HEK293 (cell line): Measurements from ENCODE around the gene EVL.

Experiments used
- CTCF ChIA-PET: fragments of 350-600 bp; formaldehyde crosslinking; extraction: SDS; loops from one replicate; lab custom pipeline; 2021; ENCODE audit warnings: antibody characterized with exemption; lab: Yijun Ruan, JAX
- POLR2A ChIA-PET: fragments of 300-600 bp; formaldehyde crosslinking; extraction: SDS; loops from one replicate; lab custom pipeline; 2020; ENCODE audit warnings: antibody characterized with exemption, inconsistent platforms; lab: Yijun Ruan, JAX
- H3K27ac ChIP-seq: fragments of 200-500 bp; sonication (Bioruptor generic); 2 replicates; pipeline ENCODE4 v1.5.1; 2014; ENCODE audit warnings: low read depth, low read length, control low read depth, inconsistent platforms; ENCODE audit errors: extremely low read depth
- H3K36me3 ChIP-seq, 2 experiments: fragments of 200-500 bp in 1 of 2; sonication (Bioruptor generic) in 1 of 2; 1 replicate in 1 of 2; 2 replicates in 1 of 2; pipeline ENCODE4 v1.5.1; 2014 to 2017; ENCODE audit warnings: inconsistent platforms in 2 of 2, low read length in 2 of 2; ENCODE audit not compliant: control insufficient read depth in 2 of 2, insufficient read depth in 1 of 2
- H3K4me1 ChIP-seq: fragments of 200-500 bp; sonication (Bioruptor generic); 2 replicates; pipeline ENCODE4 v1.5.1; 2014; ENCODE audit warnings: mild to moderate bottlenecking, low read length, inconsistent platforms; ENCODE audit not compliant: control insufficient read depth, insufficient read depth
- H3K4me3 ChIP-seq: 2 replicates; pipeline ENCODE4 v1.5.1; 2011; ENCODE audit warnings: low read depth, mild to moderate bottlenecking, control low read depth, low read length, moderate library complexity
- H3K9me3 ChIP-seq: fragments of 200-500 bp; sonication (Bioruptor generic); 2 replicates; pipeline ENCODE4 v1.5.1; 2014; ENCODE audit warnings: low read depth, low read length, inconsistent platforms; ENCODE audit not compliant: control insufficient read depth, insufficient read depth
- GLIS2 ChIP-seq: fragments of 450-650 bp; formaldehyde crosslinking; IDR thresholded peaks from 2 replicates; pipeline ENCODE4 v1.5.1; 2016; ENCODE audit warnings: missing biosample characterization, missing genetic modification characterization
- KLF10 ChIP-seq: fragments of 450-650 bp; IDR thresholded peaks from 2 replicates; pipeline ENCODE4 v1.5.1; 2018; ENCODE audit warnings: missing biosample characterization, mild to moderate bottlenecking, missing genetic modification characterization
- MEIS1 ChIP-seq: sonication (generic); formaldehyde crosslinking; IDR thresholded peaks from 2 replicates; pipeline ENCODE4 v1.8.1; 2022; ENCODE audit warnings: missing genetic modification reagents, mild to moderate bottlenecking, borderline replicate concordance
- OSR2 ChIP-seq: fragments of 450-650 bp; formaldehyde crosslinking; IDR thresholded peaks from 2 replicates; pipeline ENCODE4 v1.5.1; 2016; ENCODE audit warnings: missing biosample characterization, missing genetic modification characterization
- TCF7L2 ChIP-seq: IDR thresholded peaks from 2 replicates; pipeline ENCODE4 v1.6.1; 2011; ENCODE audit warnings: low read depth, mild to moderate bottlenecking, inconsistent platforms, low read length, moderate library complexity, borderline replicate concordance
- TRIM28 ChIP-seq: IDR thresholded peaks from 2 replicates; pipeline ENCODE4 v1.6.1; 2011; ENCODE audit warnings: low read length, control low read depth, borderline replicate concordance
- WT1 ChIP-seq: fragments of 450-650 bp; formaldehyde crosslinking; IDR thresholded peaks from 2 replicates; pipeline ENCODE4 v1.5.1; 2016; ENCODE audit warnings: missing biosample characterization, missing genetic modification characterization
- ZBTB8A ChIP-seq: fragments of 450-650 bp; formaldehyde crosslinking; IDR thresholded peaks from 2 replicates; pipeline ENCODE4 v1.5.1; 2016; ENCODE audit warnings: missing biosample characterization, missing genetic modification characterization
- ZFP69B ChIP-seq: fragments of 450-650 bp; formaldehyde crosslinking; IDR thresholded peaks from 2 replicates; pipeline ENCODE4 v1.5.1; 2016; ENCODE audit warnings: missing biosample characterization, missing genetic modification characterization
- ZNF132 ChIP-seq: fragments of 450-650 bp; formaldehyde crosslinking; IDR thresholded peaks from 2 replicates; pipeline ENCODE4 v1.5.1; 2017; ENCODE audit warnings: missing biosample characterization, missing genetic modification characterization, borderline replicate concordance
- ZNF211 ChIP-seq: fragments of 450-650 bp; formaldehyde crosslinking; IDR thresholded peaks from 2 replicates; pipeline ENCODE4 v1.5.1; 2016; ENCODE audit warnings: low read depth, missing biosample characterization, missing genetic modification characterization
- ZNF24 ChIP-seq: fragments of 450-650 bp; formaldehyde crosslinking; IDR thresholded peaks from 2 replicates; pipeline ENCODE4 v1.5.1; 2016; ENCODE audit warnings: missing biosample characterization, missing genetic modification characterization
- ZNF266 ChIP-seq: fragments of 450-650 bp; formaldehyde crosslinking; IDR thresholded peaks from 2 replicates; pipeline ENCODE4 v1.5.1; 2016; ENCODE audit warnings: missing biosample characterization, missing genetic modification characterization, low read depth
- ZNF37A ChIP-seq: fragments of 450-650 bp; IDR thresholded peaks from 2 replicates; pipeline ENCODE4 v1.5.1; 2018; ENCODE audit warnings: missing biosample characterization, missing genetic modification characterization
- ZNF404 ChIP-seq: fragments of 450-650 bp; formaldehyde crosslinking; IDR thresholded peaks from 2 replicates; pipeline ENCODE4 v1.5.1; 2017; ENCODE audit warnings: missing biosample characterization, missing genetic modification characterization
- ZNF514 ChIP-seq: fragments of 450-650 bp; formaldehyde crosslinking; IDR thresholded peaks from 2 replicates; pipeline ENCODE4 v1.5.1; 2016; ENCODE audit warnings: missing biosample characterization, missing genetic modification characterization
- ZNF660 ChIP-seq: fragments of 450-650 bp; IDR thresholded peaks from 2 replicates; pipeline ENCODE4 v1.5.1; 2018; ENCODE audit warnings: missing biosample characterization, mild to moderate bottlenecking, missing genetic modification characterization
- ZNF843 ChIP-seq: fragments of 450-650 bp; formaldehyde crosslinking; IDR thresholded peaks from 2 replicates; pipeline ENCODE4 v1.5.1; 2016; ENCODE audit warnings: missing biosample characterization, missing genetic modification characterization
- ZXDB ChIP-seq: fragments of 450-650 bp; formaldehyde crosslinking; IDR thresholded peaks from 2 replicates; pipeline ENCODE4 v1.5.1; 2016; ENCODE audit warnings: missing biosample characterization, missing genetic modification characterization
- TF ChIP-seq, protein P1 (sequence below): fragments of 450-650 bp; formaldehyde crosslinking; IDR thresholded peaks from 2 replicates; pipeline ENCODE4 v1.5.1; 2016; ENCODE audit warnings: missing biosample characterization, missing genetic modification characterization
- TF ChIP-seq, protein P2 (sequence below): fragments of 450-650 bp; formaldehyde crosslinking; IDR thresholded peaks from 2 replicates; pipeline ENCODE4 v1.5.1; 2016; ENCODE audit warnings: missing biosample characterization, missing genetic modification characterization
- TF ChIP-seq, protein P3 (sequence below): fragments of 450-650 bp; formaldehyde crosslinking; IDR thresholded peaks from 2 replicates; pipeline ENCODE4 v1.5.1; 2016; ENCODE audit warnings: missing biosample characterization, missing genetic modification characterization

EVL gene

DNA sequence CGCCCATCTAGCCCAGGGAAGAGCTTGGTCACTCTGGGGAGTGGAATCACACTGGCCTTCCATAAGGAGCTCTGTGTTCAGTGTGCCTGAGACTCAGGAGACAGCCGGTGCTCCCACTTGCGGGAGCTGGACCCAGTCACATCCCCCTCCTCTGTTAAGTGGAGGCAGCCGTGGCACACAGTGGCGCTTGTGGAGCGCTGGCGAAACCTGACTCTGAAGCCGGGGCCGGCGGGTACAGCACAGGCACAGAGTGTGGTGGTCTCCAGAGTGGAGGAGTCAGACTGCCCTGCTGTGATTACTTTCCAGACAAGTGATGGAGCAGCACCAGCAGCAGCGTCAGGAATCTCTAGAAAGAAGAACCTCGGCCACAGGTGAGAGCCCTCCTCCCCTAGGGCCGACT is 61.2 kb downstream of the EVL start:
- no peaks in the 10 kb centered on the region for H3K4me1 ChIP-seq
- TF ChIP-seq ZNF132 (tag by site-specific recombination) = no peak
- TF ChIP-seq KLF10 (tag by site-specific recombination) = no peak
- TF ChIP-seq, protein P1, sequence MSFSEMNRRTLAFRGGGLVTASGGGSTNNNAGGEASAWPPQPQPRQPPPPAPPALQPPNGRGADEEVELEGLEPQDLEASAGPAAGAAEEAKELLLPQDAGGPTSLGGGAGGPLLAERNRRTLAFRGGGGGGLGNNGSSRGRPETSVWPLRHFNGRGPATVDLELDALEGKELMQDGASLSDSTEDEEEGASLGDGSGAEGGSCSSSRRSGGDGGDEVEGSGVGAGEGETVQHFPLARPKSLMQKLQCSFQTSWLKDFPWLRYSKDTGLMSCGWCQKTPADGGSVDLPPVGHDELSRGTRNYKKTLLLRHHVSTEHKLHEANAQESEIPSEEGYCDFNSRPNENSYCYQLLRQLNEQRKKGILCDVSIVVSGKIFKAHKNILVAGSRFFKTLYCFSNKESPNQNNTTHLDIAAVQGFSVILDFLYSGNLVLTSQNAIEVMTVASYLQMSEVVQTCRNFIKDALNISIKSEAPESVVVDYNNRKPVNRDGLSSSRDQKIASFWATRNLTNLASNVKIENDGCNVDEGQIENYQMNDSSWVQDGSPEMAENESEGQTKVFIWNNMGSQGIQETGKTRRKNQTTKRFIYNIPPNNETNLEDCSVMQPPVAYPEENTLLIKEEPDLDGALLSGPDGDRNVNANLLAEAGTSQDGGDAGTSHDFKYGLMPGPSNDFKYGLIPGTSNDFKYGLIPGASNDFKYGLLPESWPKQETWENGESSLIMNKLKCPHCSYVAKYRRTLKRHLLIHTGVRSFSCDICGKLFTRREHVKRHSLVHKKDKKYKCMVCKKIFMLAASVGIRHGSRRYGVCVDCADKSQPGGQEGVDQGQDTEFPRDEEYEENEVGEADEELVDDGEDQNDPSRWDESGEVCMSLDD = no peak
- TF ChIP-seq, protein P2, sequence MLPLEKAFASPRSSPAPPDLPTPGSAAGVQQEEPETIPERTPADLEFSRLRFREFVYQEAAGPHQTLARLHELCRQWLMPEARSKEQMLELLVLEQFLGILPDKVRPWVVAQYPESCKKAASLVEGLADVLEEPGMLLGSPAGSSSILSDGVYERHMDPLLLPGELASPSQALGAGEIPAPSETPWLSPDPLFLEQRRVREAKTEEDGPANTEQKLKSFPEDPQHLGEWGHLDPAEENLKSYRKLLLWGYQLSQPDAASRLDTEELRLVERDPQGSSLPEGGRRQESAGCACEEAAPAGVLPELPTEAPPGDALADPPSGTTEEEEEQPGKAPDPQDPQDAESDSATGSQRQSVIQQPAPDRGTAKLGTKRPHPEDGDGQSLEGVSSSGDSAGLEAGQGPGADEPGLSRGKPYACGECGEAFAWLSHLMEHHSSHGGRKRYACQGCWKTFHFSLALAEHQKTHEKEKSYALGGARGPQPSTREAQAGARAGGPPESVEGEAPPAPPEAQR (tag by site-specific recombination) = no peak
- TF ChIP-seq ZNF514 (tag by site-specific recombination) = no peak
- TF ChIP-seq ZFP69B = no peak
- no peaks in the 10 kb centered on the region for H3K9me3 ChIP-seq
- no peak overlapping the region for H3K27ac ChIP-seq
- no peak overlapping the region for H3K4me3 ChIP-seq
- POLR2A ChIA-PET = no interaction called here
- CTCF ChIA-PET = interaction anchor here (1.4 kb wide), 1 partner anchor 180 kb away, joined by 4 read pairs; no protein-coding TSS in a partner anchor
- H3K36me3 ChIP-seq = peaks cover 0 to 61% of the 10 kb centered on the region in 2 experiments; a peak in 2 of 3 replicates

DNA sequence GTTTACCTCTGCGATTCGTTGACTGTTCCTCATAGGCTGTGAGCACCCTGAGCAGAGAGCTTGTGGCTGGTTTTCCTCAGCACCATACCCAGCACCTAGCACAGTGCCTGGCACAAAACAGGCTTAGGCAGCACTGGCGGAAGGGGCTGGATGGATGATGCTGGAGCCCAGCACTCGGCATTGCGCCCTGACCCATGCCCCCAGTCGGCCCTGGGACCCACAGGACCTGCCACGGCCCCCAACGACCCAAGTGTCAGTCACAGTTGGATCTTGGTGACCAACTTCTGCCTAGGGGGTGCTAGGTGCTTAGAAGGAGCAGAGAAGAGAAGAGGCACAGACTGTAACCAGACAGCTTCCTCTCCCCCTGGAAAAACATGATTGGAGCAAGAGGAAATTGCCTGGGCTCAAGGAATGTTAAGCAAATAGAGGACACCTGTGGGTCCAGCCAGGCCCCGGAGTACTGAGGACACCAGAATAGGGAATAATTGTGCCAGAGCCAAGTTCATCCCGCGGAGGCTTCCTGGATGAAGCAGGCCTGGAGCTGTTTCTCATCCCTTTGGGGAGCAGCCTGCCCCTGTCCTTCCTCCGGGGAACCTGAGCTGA is 62.7 kb downstream of the EVL start:
- H3K4me3 ChIP-seq = no peak overlapping the region
- ChIA-PET POLR2A (no interaction called here), CTCF (interaction anchor here (0.7 to 1.3 kb wide), 2 partner anchors 65 to 145 kb away, joined by 3 read pairs; no protein-coding TSS in a partner anchor)
- no peak overlapping the region for H3K27ac ChIP-seq
- TF ChIP-seq OSR2 (tag by site-specific recombination) = no peak
- no peak for TF ChIP-seq TCF7L2
- TF ChIP-seq TRIM28 = no peak
- TF ChIP-seq MEIS1 (CRISPR knock-in tag) = no peak
- TF ChIP-seq WT1 (tag by site-specific recombination) = no peak
- no peaks in the 10 kb centered on the region for H3K4me1 ChIP-seq
- peaks cover 0 to 73% of the 10 kb centered on the region in 2 experiments; a peak in 2 of 3 replicates for H3K36me3 ChIP-seq
- no peaks in the 10 kb centered on the region for H3K9me3 ChIP-seq

DNA sequence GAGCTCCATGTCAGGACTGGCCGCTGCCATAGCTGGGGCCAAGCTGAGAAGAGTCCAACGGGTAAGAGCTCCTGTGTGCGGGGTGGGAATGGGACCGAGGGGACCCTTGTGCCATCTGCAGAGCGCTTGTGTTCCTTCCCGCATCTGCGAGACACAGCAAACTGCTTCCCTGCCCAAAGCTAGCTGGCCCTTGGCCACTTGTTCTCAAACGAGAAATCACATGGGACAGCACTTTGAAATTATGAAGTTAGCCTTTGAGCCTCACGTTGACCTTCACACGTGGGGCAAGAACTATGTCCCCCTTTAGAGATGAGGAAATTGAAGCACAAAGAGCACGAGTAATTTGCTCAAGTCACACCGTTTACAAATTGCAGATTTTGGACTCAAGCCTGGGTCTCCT is 63.5 kb downstream of the EVL start:
- CTCF ChIA-PET = interaction anchor here (0.7 to 1.6 kb wide), 4 partner anchors 21 to 146 kb away, joined by 3 to 10 read pairs (median 4); no protein-coding TSS in a partner anchor
- POLR2A ChIA-PET = no interaction called here
- no peaks in the 10 kb centered on the region for H3K4me1 ChIP-seq
- H3K36me3 ChIP-seq = peaks cover 0 to 76% of the 10 kb centered on the region in 2 experiments; a peak in 2 of 3 replicates
- no peak overlapping the region for H3K4me3 ChIP-seq
- H3K27ac ChIP-seq = no peak overlapping the region
- no peaks in the 10 kb centered on the region for H3K9me3 ChIP-seq
- no peak for TF ChIP-seq ZNF404 (tag by site-specific recombination)

DNA sequence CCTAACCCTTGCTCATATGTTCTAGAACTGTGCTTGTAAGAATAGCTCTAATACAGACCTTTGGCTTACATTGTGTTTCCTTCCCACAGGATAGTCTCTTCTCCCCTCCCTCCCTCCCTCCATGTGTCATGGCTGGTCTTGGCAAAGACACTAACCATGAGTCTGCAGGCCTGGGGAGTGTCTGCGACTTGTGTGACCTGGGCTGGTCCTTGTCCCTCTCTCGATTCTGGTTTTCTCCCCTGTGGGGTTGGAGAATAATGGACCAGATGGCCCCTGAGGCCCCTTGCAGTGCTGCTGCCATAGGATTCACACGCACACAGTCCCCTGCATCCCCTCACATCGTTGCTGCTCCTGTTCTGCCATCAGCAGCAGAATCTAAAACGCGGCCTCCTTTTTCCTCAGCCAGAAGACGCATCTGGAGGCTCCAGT is 64.0 kb downstream of the EVL start:
- H3K4me3 ChIP-seq = no peak overlapping the region
- no peak overlapping the region for H3K27ac ChIP-seq
- ChIA-PET CTCF (interaction anchor here (1.6 kb wide), 2 partner anchors 21 to 26 kb away, joined by 5 to 10 read pairs; no protein-coding TSS in a partner anchor), POLR2A (no interaction called here)
- no peaks in the 10 kb centered on the region for H3K4me1 ChIP-seq
- H3K9me3 ChIP-seq = no peaks in the 10 kb centered on the region
- H3K36me3 ChIP-seq = peaks cover 0 to 75% of the 10 kb centered on the region in 2 experiments; a peak in 2 of 3 replicates
- TF ChIP-seq ZXDB (tag by site-specific recombination) (no peak), ZNF843 (tag by site-specific recombination) (no peak), GLIS2 (tag by site-specific recombination) (no peak), ZNF24 (tag by site-specific recombination) (no peak), ZNF660 (no peak), ZBTB8A (tag by site-specific recombination) (no peak), ZNF211 (tag by site-specific recombination) (no peak), ZNF37A (tag by site-specific recombination) (no peak), ZNF266 (no peak)
- TF ChIP-seq, protein P3, sequence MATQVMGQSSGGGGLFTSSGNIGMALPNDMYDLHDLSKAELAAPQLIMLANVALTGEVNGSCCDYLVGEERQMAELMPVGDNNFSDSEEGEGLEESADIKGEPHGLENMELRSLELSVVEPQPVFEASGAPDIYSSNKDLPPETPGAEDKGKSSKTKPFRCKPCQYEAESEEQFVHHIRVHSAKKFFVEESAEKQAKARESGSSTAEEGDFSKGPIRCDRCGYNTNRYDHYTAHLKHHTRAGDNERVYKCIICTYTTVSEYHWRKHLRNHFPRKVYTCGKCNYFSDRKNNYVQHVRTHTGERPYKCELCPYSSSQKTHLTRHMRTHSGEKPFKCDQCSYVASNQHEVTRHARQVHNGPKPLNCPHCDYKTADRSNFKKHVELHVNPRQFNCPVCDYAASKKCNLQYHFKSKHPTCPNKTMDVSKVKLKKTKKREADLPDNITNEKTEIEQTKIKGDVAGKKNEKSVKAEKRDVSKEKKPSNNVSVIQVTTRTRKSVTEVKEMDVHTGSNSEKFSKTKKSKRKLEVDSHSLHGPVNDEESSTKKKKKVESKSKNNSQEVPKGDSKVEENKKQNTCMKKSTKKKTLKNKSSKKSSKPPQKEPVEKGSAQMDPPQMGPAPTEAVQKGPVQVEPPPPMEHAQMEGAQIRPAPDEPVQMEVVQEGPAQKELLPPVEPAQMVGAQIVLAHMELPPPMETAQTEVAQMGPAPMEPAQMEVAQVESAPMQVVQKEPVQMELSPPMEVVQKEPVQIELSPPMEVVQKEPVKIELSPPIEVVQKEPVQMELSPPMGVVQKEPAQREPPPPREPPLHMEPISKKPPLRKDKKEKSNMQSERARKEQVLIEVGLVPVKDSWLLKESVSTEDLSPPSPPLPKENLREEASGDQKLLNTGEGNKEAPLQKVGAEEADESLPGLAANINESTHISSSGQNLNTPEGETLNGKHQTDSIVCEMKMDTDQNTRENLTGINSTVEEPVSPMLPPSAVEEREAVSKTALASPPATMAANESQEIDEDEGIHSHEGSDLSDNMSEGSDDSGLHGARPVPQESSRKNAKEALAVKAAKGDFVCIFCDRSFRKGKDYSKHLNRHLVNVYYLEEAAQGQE = no peak
